Iris pigment epithelial cell (primary cell): ENCODE results near the gene SH3PXD2B.
"Not testable (repeated sequence)": the region's sequence is repeated elsewhere in the genome, so short reads cannot be mapped to it uniquely, and the experiment has no call there.

Experiments
- DNase-seq: peaks from one replicate; pipeline ENCODE4 v3.0.0-alpha.2; 2011; ENCODE audit warnings: low read depth

SH3PXD2B gene

GRCh38 chr5:172399826-172400225 is 54.5 kb downstream of the SH3PXD2B start:
- DNase-seq, result no peak

GRCh38 chr5:172399336-172399735 is 55.0 kb downstream of the SH3PXD2B start:
- DNase-seq, result no peak

GRCh38 chr5:172398645-172399044 is 55.7 kb downstream of the SH3PXD2B start:
- DNase-seq, result peak; percentile 37

GRCh38 chr5:172396994-172397393 is 57.3 kb downstream of the SH3PXD2B start:
- not testable (repeated sequence) for DNase-seq

- DNase-seq, result no peak
These were observed 58.1 kb downstream of the SH3PXD2B start for GRCh38 chr5:172396220-172396619.

- DNase-seq, result peak; percentile 80
These were observed 58.8 kb downstream of the SH3PXD2B start for GRCh38 chr5:172395483-172395882.

- DNase-seq, result no peak
These were observed 64.7 kb downstream of the SH3PXD2B start for GRCh38 chr5:172389578-172390112.

GRCh38 chr5:172388246-172388733 is 66.0 kb downstream of the SH3PXD2B start:
- DNase-seq, result no peak

- DNase-seq, result no peak
These were observed 68.6 kb downstream of the SH3PXD2B start for GRCh38 chr5:172385707-172386106.

- no peak for DNase-seq
These were observed 69.2 kb downstream of the SH3PXD2B start for GRCh38 chr5:172385010-172385563.

- peak; percentile 83 for DNase-seq
These were observed 71.0 kb downstream of the SH3PXD2B start for GRCh38 chr5:172383191-172383802.

GRCh38 chr5:172380987-172381643 is 73.2 kb downstream of the SH3PXD2B start:
- DNase-seq, result peak; percentile 80

- peak; percentile 82 for DNase-seq
These were observed 73.9 kb downstream of the SH3PXD2B start for GRCh38 chr5:172380301-172380986.

GRCh38 chr5:172379481-172379880 is 74.8 kb downstream of the SH3PXD2B start:
- DNase-seq, result no peak

GRCh38 chr5:172377856-172378255 is 76.5 kb downstream of the SH3PXD2B start:
- no peak for DNase-seq

GRCh38 chr5:172377438-172377837 is 76.9 kb downstream of the SH3PXD2B start:
- DNase-seq, result no peak

GRCh38 chr5:172374783-172375182 is 79.5 kb downstream of the SH3PXD2B start:
- no peak for DNase-seq

GRCh38 chr5:172373680-172374079 is 80.6 kb downstream of the SH3PXD2B start:
- DNase-seq, result no peak

- DNase-seq, result no peak
These were observed 82.6 kb downstream of the SH3PXD2B start for GRCh38 chr5:172371684-172372083.

GRCh38 chr5:172370648-172371545 is 83.4 kb downstream of the SH3PXD2B start:
- DNase-seq, result peak; percentile 69

- DNase-seq, result no peak
These were observed 84.1 kb downstream of the SH3PXD2B start for GRCh38 chr5:172370237-172370640.
